ENCODE data around the gene LMTK2.

LMTK2 gene

DNA sequence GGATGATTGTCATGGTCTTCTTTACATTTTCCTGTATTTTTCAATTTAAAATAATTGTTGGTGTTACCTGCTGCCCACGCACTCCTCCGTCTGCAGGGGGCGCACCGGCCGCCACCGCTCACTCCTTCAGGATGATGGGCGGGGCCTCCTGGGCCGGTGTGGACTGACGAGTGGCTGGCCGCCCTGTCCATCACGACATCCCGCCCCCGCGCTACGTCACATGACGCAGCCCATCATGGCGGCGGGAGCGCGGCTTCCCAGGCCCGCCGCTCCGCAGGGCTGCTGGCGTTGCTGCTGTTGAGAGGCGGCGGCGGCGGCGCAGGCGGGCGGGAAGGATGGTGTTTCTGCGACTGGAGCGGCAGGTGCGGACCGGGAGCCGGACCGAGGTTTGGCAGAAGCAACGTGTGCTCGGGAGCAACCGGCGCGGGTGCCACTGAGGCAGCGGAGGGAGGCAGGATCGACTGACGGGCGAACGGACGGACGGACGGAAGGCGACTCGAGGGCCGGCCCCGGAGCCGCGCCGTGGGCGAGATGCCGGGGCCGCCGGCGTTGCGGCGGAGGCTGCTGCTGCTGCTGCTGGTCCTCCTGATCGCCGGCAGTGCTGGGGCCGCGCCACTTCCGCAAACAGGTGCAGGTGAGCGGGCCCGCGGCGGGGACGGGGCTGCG lies at the start of gene LMTK2:
Gene LMTK2, plus strand, starts transcription at position 216 of the 666 bp plus-strand sequence. Its CDS starts 316 bp downstream, at position 532.
- DNase-seq = peak; percentile 74

DNA sequence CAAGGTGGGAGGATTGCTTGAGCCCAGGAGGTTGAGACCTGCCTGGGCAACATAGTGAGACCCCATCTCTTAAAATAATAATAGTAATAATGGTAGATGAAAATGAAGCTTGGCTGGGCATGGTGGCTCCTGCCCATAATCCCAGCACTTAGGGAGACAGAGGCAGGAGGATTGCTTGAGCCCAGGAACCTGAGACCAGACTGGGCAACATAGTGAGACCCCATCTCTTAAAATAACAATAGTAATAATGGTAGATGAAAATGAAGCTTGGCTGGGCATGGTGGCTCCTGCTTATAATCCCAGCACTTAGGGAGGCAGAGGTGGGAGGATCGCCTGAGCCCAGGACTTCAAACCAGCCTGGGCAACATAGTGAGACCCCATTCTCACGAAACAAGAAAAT lies 49.5 kb upstream of the LMTK2 start:
- no peak for DNase-seq

DNA sequence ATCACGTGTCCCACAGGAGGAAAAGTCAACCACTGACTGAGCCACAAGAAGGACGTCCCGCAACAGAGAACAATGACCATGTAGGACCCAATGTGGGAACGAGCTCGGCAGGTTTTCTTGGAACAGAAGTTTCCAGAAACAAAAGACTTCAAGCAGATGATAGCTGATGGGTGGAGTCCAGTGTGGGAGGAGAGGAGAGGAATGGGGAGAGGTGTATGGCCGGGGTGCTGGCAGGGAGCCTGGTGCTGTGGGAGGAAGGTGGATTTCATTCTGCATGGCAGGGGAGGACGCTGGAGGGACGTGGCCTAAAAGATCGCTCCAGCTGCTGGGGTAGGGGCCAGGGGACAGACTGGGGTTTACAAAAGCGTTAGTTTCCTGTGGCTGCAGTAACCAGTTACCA lies 48.5 kb upstream of the LMTK2 start:
- no peak for DNase-seq

DNA sequence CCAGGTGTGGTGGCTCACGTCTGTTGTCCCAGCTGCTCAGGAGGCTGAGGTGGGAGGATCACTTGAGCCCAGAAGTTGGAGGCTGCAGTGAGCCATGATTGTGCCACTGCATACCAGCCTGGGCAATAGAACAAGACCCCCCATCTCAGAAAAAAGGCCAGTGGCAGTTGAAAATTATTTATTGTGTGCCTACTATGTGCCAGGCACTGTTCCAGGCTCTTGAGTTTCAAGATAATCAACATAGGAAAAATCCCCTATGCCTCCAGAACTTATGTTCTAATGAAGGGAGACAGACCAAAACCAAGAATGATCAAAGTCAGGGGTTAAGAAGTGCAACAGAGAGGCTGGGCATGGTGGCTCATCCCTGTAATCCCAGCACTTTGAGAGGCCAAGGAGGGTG lies 42.4 kb upstream of the LMTK2 start:
- no peak for DNase-seq

DNA sequence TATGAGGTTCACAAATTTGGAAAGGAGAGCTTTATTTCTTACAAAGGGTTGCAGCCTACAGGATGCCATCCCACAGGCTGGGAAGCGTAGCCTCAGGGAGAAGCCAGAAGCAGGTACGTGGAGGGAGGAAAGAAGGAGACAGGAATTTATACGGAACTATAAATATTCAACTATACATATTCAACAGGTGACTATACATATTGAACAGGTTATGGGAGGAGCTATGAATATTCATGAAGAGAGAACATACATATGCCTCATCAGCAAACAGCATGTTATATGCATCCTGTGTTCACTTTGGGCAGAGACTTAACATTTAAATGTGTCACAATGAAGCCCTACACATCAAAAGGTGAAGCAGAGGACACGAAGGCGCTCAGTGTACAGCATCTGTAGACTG lies 40.5 kb upstream of the LMTK2 start:
- DNase-seq = no peak

DNA sequence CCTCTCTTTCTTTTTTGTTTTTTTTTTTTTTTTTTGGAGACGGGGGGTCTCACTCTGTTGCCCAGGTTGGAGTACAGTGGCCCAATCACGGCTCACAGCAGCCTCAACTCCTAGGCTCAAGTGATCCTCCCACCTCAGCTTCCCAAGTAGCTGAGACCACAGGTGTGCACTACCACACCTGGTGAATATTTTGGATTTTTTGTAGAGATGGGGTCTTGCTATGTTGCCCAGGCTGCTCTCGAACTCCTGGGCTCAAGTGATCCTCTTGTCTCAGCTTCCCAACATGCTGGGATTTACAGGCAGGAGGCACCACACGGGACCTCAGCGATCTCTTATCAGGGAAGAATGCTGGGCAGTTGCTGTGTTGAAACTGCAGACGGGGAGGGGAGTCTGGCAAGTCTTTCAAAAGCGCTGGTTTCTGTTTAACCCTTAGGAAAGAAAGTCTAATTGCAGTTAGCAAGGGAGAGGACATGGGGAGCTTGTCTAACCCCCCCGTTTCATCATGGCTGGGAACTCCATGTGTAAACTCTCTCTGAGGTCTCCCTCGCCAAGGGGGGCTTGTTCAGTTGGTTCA lies 39.6 kb upstream of the LMTK2 start:
- DNase-seq = no peak

DNA sequence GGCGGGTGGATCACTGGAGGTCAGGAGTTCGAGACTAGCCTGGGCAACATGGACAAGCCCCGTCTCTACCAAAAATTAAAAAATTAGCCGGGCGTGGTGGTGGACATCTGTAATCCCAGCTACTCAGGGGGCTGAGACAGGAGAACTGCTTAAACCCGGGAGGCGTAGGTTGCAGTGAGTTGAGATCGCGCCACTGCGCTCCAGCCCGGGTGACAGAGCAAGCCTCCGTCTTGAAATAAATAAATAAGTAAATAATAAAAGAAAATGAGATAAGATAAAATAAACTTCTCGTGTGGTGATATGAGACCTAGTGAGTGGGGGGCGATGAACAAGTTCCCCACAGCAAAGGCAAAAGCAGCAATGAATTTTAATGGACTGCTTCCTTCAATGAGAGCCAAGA lies 33.6 kb upstream of the LMTK2 start:
- no peak for DNase-seq

DNA sequence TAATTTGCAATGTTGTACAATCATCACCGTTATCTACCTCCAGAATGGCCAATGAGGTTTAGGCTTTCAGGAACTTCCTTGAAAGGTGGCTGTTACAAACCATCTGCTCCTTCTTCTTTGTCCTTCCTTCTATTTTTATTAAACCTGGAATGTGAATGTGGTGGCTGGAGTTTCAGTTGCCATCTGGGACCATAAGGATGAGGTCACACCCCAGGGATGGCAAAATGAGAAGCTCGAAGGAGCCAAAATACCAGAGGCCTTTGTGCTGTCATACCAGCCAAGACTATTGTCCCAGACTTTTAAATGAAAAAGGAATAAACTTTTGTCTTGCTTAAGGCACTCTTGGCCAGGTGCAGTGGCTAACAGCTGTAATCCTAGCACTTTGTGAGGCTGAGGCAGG lies 30.9 kb upstream of the LMTK2 start:
- DNase-seq = peak; percentile 35

DNA sequence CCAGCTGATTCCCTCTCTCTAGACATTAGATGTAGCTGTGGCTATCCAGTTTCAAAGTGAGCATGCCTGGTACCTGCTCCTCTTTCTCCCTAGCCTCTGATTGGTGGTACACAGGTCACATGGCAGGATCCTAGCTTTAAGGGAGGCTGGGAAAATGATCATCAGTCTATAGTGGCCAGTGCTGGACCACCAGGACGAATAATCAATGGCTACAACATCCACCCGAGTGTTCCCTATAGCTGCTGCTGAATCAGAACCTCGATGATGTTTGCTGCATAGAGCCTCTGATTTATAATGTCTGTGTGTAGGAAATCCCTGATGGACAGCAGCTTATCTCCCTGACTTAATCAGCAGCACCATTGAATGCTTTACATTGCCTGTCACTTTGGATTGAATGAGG lies 28.9 kb upstream of the LMTK2 start:
- DNase-seq = no peak

DNA sequence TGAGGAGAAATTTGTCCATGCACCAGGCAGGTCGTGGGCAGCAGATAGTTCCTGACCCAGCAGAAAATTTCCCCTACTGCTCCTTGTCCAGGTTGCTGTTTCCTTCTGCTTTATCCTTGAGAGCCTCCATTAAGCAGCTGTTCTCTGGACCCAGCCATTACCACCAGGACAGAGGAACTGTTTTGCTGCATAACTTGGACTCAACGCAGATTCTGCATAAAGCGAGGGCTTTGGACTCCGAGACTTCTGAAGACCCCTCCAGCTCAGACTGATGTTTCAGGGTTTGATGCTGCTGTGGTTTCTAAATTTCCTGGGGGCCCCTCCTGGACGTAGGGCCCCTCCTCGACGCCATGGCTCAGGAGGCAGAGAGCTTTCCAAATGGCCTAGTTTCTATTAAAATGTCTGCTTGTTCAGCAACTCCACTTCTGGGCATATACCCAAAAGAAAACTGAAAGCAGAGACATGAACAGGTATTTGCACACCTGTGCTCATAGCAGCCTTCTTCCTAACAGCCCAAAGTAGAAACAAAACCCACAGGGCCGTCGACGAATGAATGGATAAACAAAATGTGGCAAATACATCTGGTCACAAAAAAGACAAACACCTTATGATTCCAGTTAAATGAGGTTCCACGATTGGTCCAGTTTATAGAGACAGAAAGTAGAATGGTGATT lies 28.3 kb upstream of the LMTK2 start:
- DNase-seq = no peak

DNA sequence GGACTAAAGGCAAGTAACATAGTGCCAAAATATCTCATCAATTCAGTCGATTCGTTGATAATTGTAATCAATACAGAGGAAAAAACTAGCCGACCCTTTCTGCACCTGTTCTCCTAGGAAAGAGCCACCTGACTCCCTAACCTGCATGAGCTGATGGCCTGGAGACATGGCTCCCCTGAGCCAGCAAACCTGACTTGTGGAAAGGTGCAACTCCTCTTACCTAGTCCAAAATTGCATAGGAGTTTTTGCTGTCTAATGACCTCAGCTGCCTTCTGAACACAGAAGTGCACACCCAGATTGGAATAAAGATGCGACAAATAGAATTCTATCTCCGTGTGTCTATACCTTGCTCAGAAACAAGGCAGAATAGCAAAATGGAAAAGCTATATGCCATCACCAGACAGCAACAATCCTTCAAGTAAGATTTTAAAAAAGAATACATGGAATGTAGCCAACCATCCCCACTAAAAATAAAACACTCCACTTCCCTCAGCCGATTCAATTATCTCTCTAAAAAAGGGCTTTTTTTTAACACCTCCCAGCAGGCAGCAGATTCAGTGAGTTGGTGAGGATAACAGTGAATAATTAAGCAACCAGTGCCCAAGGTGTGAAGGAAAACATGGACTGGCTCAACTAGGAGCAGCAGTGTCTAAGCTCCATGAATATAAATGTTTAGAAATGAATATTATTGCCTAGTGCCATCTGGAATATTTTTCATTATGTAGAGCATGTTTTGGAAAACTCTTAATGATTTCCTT lies 26.6 kb upstream of the LMTK2 start:
- no peak for DNase-seq

DNA sequence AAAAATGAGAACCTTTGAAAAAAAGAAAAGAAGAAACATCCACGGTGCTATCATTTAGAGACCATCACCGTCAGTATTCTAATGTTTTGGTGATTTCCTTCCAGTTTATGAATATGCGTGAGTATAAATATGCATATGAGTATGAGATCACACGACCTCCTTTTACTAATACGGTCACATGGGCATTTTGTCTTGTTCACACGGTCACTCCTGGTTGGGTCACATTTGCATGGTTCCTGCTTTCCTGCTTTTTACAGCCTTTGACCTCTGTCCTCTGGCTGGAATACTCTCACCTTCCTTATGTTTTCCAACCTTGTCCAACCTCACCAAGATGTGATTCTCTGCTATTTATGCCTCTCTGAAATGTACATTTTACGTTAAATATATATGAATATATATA lies 25.3 kb upstream of the LMTK2 start:
- no peak for DNase-seq

DNA sequence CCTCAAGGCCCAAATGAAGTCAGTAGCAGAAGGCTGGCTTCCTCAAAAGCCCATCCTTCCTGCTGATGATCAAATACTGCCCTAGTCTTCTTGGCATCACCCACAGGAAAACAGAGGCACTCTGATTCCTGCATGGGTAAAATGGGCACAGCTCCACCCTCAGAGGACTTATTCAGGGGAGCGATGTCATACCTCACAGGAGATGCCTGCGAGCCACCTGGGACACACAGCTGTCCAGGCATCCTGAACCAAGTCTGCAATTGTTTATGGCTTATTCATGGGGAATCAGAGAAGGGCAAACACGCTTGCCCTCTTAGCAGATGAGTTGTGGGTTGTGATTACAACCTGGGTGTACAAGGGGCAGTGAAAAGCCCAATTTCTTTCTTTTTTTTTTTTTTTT lies 22.0 kb upstream of the LMTK2 start:
- DNase-seq = no peak

DNA sequence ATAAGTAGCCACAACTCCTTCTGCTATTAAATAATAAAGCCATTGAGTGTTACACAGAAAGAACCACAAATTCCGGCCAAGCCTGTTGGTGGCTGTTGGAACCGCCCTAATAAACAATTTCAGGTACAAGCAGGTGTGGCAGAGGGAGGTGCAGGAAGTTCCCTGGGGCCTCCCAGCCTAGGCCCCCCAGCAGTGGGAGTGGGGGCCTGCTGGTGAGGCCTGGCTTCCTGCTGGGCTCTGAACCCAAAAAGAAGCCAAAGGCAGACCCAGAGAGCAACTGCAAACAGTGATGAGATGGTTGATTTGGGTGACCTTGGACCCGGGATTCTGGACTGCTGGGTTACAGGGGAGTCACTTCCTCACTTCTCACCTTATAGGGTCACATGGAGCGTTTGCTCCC lies 21.0 kb upstream of the LMTK2 start:
- no peak for DNase-seq

DNA sequence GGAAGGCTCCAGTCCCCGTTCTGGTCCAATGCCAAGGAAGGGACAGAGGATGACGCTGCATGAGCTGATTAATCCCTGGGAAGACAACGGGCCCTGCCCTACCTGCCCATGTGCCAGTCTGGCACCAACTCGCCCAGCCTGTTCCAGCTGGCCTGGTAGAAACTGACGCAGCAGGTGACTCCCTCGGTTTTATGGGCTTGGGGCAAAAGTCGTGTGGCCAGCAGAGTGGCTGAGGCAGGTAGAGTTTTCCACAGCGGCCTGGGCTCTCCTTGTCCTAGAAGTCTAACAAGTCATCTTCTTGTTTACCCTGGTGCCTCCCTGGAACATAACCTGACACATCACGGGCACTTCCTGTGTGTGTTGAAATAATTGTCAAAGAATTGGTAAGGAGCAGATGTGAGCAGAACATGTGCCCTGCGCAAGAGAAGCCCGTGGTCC lies 20.4 kb upstream of the LMTK2 start:
- no peak for DNase-seq

DNA sequence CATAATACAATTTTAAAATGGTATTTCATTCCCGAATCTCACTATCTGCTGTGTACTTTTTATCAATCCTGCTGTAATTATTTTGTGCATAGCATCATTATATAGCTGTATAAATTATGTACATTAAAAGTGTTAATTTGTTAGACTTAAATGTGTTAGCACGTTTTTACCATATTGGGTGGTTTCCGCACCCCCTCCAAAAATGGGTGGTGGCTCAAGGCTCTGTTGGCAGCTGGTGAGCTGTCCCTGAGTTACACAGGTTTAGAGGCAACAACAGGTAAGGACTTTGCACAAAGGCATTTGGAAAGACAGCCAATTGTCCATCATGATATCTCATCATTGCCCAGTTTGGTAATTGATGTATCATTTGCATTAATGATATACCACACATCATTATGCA lies 18.6 kb upstream of the LMTK2 start:
- no peak for DNase-seq

DNA sequence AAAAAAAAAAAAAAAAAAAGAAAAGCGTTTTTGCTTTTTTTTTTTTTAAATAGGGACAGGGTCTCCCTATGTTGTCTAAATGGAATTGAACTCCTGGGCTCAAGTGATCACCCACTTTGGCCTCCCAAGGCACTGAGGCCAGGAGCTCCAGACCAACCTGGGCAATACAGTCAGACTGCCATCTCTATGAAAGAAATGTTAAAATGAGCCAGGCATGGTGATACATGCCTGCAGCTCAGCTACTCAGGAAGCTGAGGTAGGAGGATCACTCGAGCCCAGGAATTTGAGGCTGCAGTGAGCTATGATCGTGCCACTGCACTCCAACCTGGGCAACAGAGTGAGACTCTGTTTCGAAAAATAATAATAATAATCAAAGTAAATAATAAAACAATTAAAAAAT lies 16.5 kb upstream of the LMTK2 start:
- no peak for DNase-seq

DNA sequence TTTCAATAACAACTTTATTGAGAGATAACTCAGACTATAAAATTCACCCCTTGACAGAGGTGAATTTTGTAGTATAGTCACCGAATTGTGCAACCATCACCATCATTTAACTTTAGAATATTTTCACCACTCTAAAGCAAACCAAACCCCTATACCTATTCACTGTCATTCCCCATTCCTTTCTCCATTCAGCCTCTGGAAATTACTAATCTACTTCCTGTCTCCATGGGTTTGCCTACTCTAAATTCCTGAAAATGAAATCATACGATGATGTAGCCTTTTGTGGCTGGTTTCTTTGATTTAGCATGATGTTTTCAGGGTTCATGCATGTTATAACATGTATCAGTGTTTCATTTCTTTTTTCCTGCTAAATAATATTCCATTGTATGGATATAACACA lies 15.6 kb upstream of the LMTK2 start:
- DNase-seq = no peak

DNA sequence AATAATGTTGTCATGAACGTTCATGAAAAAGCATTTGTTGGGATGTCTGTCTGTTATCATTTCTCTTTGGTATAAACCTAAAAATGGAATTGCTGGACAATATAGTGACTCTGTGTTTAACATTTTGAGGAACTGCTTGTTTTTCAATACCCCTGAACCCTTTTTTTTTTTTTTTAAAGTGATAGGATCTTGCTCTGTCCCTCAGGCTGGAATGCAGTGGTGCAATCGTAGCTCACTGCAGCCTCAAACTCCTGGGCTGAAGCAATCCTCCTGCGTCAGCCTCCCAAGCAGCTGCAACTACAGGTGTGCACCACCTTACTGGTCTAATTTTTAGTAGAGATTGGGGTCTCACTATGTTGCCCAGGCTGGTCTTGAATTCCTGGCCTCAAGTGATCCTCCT lies 15.1 kb upstream of the LMTK2 start:
- DNase-seq = no peak

DNA sequence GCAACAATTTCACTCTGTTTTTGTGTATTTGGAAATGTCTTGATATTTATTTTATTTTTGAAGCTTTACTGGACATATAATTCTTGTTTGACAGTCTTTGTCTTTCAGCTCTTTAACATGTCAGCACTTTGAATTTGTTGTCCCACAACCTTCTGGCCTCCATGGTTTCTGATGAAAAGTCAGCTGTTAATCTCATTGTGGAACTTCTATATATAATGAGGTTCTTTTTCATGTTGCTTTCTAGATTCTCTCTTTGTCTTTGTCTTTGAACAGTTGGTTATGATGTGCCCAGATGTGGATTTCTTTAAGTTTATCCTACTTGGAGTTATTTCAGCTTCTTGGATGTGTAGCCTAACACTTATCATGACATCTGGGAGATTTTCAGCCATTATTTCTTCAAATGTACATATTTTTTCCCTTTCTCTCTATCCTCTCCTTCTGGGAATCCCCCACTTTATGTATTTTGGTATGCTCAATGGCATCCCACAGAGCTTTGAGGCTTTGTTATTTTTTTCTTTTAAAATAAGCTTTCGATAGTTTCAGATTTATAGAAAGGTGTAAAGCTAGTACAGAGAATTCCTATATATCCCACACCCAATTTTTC lies 9.5 kb upstream of the LMTK2 start:
- no peak for DNase-seq

DNA sequence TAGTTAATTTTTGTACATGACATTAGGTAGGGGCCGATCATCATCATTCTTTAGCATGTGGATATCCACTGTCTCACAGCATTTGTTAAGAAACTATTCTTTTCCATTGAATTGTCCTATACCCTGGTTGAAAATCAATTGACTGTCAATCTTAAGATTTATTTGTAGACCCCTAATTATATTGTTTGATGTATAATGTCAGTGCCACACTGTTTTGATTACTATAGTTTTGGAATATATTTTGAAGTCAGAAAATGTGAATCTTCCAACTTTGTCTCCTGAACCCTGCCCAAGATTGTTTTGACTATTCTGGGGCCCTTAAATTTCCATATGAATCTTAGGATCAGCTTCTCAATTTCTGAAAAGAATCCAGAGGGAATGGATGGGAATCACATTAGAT lies 6.6 kb upstream of the LMTK2 start:
- no peak for DNase-seq

DNA sequence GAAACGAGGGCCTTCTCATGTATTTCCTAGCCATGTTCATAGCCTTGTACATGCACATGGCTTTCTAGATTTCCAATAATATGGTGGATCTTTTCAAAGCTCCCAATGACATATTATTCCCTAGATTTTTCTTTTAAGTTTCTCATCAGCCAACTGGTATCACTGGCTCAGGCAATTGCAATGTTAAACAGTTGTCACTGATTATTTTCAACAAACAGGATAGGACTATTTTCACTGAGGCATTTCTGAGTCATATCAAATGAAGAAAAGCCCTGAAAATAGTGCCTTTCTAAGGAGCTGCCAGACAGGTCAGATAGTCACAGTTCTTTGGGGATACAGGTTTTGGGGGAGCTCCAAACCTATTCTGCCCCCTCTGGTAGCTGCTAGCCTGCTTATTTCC lies 4.5 kb upstream of the LMTK2 start:
- no peak for DNase-seq

DNA sequence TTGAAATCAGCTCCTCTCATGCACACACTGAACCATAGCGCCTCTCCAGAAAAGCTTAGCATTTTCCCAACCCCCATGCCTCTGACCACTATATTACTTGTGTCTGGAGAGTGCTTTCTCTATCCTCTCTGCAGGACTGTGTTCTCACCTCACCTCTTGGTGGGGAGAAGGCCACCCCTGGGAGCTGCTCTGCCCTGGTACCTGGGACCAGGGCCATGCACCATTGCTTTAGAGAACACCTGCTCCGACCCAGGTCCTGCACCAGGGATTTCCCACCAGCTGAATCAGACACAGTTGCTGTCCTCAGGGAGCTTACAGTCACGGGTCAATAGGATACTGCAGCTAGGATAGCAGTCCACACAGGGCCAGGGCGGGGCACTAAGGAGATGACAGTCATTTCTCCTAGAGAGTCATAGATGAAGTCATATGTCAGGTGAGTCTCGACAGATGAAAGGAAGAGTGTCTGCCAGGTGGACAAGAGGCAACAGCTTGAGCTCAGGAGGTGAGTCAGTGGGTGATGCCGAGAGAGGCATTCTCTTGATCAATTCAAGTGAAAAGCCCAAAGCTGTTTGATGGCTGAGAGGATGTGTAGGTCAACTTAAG lies 619 bp upstream of the LMTK2 start:
- DNase-seq = no peak

Measured in DMS 273 treated with DMSO at 0.1 percent for 48 hours (cell line).